LoVo (cell line): ENCODE results near the gene CPOX.
"Not testable (repeated sequence)": the region's sequence is repeated elsewhere in the genome, so short reads cannot be mapped to it uniquely, and the experiment has no call there.

Experiments
- DNase-seq: peaks from one replicate; pipeline ENCODE4 v3.0.0-alpha.2; 2016; ENCODE audit warnings: low spot score

The CPOX gene

DNA sequence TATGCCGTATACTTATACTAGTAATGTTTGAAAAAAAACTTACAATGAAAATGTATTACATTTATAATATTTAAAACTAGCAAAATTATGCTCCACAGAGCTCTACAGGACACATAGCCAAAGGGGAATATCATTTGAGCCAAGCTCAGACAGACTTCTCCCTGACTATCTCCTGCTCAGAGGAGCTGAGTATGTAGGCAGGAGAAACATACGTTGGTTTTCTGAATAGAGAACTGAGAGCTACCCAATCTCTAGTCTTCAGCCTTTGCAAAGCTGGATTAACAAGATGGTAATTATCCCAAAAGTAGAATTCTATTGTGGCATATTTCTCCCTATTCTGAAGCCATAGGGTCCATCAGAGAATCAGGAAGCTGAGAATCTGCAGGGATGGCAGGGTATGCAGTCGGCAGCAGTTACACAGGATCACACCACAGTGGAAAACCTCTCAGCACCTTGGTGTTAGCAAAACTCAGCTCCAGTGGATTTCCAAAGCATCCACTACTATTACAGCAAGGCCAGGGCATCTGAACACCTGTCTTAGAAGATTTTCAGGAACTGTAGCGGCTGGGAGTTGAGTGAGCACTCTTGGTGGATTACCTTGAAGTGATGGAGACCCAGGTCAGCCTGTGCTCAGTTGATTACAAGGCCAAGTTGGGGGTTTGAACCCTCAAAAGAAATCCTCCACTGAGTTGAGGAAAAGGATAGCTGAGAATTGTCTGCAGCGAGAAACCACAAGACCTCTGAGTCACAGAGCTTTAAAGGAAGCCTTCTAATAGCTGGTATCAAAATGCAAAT is 31.5 kb downstream of the CPOX start:
- no peak for DNase-seq

- DNase-seq = no peak
These were observed 32.5 kb downstream of the CPOX start for GRCh38 chr3:98560911-98561310.

DNA sequence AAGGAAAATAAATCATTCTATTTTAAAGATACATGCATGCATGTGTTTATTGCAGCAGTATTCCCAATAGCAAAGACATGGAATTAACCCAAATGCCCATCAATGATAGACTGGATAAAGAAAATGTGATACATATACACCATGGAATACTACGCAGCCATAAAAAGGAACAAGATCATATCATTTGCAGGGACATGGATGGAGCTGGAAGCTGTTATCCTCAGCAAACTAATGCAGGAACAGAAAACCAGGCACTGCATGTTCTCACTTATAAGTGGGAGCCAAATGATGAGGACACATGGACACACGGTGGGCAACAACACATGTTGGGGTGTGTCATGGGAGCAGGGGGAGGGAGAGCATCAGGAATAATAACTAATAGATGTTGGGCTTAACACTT is 33.6 kb downstream of the CPOX start:
- not testable (repeated sequence) for DNase-seq

DNA sequence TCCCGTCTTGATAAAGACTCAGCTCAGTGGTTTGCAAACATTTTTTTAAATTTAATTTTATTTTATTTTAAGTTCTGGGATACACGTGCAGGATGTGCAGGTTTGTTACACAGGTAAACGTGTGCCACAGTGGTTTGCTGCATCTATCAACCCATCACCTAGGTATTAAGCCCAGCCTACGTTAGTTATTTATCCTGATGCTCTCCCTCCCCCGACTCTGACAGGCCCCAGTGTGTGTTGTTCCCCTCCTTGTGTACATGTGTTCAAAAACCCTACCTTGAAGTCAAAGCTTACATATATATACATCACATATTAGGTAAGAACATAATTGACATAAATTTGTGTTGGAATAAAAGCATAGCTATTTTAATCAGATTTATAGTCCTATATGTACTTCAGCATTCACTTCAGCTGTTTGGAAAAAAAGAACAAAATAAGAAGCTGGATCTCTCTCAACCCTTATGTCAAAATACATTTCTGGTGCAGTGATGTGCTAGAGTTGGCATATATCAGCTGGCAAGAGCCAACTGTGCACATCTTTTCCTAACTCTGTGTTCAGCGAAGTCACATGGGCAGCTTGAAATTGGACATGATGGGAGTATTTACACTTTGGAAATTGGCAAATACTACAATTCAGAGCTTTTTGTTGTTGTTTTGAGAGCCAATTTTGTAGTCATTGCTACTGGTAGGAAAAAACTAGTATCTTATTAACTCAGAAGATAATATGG is 35.1 kb downstream of the CPOX start:
- DNase-seq = no peak

DNA sequence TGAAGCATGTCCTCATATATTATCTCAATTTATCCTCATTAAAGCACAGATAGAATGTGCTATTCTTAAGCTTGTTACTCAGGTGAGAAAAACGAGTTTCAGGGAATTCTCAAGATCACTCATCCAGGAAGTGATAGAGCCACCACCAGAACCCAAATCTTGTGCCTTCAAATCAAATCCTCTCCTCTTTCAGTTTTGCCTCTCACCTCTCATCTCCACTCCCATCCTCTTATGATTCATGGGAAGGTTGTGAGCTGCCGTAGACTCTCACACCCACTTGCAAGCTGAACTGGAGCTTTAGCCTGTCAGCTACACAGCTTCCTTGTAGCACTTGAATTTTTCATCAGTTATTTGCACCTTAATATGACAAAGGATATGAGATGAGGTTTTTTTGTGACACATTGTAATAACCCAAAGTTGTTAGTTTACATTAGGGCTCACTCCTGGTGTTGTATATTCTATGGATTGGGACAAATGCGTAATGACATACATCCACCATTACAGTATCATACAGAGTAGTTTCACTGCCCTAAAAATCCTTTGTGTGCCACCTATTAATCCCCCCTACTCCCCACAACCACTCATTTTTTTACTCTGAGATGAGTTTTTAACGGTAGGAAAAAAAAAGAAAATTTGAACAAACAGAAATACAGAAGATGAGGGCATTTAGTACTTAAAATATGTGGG is 35.9 kb downstream of the CPOX start:
- no peak for DNase-seq

DNA sequence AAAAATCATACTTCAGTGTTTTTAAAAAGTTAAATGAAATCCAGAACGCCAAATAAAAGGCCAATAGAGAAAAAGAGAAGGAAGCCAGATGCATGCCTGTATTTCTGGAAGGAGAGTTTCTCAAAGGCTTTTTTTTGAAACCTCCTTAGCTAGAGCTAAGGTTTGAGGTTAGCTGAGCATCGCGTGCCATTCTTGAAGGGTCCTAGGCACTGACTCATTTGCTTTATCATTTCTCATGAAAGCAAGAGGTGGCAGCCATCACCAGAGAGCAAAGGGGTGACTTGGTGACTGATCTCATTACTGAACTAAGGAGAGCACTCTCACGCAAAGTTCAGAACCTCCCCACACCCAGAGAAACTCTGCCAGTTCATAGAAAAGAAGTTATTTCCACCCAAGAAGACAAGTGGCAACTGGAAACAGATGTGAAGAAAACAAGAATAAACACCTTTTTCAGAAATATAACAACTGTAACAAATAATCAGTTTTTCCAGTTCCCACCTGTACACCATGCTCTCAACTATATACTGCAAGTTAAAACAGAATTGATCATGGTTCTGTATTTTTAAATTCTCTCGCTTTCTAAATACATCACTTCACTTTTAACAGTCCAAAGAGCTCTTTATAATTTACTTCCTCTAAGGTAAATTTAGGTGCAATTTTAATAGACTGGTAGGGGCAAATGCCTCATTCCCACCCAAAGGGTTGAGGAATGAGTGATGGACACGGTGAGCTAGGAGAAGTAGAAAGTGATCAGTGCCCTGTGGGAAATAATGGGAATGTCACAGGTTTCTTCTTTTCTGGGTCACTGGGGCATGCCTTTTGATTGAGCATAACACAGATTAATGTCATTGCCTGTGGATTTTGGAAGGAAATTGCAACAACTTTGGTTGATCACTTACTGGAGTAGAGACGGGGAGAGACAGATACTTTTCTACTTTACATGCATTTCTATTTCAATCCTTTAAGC is 37.0 kb downstream of the CPOX start:
- DNase-seq = no peak

DNA sequence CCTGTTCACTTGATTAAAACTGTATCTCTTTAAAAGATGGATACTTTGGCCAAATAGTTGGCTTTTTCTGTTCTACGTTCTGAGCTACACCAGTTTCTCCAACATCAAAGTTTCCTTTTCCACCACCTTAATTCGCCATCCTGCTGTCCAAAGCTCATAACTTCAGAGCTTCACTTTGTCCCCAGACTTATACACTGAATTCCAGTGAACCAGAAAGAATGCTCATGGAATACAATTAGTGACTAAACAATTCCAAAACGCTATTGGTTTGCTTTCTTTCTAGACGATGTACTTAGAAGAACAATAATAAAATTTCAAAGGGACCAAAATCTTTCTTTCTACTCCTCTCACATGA is 38.4 kb downstream of the CPOX start:
- no peak for DNase-seq

DNA sequence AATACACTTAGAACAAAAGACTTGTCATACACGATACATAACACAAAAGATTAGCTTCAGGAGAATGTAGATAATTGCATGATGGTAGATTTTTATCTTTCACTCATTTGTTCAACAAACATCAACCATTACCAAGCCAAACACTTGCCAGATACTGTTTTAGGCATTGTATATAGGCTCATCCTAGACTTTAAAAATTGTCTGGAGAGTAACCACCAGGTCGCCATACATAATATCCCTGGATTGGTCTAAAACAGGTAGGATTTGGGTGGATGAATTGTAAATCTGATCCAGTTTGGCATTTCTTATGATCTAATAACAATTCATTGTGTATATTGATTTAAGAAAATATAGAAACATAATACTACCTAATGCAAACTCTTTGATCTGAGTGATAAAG is 38.8 kb downstream of the CPOX start:
- DNase-seq = no peak

DNA sequence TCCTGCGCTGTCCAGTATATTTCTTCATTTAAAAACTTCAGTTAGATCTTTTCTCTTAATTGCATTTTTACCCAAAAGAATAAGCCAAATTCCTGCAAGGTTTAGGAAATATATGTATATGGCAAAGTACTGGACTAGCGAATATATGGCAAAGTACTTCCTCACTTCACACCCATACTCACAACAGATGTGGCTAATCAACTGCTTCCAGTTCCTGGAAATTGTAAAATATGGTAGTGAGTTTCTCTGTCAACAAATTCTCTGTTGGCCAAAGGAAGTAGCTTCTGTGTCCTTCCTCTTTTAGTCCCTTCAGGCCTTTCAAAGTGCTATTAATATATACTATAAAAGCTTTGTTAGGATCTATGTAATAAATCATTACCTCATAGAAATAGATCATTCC is 39.7 kb downstream of the CPOX start:
- no peak for DNase-seq

DNA sequence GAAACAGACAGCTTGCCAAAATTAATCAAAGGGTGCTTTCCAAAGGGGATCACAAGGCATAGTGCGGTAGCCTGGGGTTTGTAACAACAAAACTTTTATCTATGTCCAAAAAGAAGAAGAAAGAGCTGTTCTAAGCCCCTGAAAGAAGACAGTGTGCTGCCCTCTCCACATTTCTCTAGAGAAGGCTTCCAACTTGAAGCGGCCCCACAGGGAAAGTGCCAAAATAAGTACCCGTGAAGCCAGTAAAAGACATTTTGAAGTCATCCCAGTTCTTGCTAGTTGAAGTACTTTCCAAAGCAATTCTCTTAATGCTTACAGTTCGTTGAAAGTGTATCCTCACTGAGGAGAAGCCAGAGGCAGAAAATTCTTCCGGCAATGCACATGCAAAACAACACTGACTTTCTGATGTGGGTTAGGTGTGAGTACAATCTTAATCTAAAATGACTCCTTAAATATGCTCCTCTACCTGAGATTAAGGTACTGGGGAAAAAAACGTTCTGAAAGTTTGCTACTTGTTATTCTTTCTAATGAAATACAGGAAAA is 40.3 kb downstream of the CPOX start:
- no peak for DNase-seq

DNA sequence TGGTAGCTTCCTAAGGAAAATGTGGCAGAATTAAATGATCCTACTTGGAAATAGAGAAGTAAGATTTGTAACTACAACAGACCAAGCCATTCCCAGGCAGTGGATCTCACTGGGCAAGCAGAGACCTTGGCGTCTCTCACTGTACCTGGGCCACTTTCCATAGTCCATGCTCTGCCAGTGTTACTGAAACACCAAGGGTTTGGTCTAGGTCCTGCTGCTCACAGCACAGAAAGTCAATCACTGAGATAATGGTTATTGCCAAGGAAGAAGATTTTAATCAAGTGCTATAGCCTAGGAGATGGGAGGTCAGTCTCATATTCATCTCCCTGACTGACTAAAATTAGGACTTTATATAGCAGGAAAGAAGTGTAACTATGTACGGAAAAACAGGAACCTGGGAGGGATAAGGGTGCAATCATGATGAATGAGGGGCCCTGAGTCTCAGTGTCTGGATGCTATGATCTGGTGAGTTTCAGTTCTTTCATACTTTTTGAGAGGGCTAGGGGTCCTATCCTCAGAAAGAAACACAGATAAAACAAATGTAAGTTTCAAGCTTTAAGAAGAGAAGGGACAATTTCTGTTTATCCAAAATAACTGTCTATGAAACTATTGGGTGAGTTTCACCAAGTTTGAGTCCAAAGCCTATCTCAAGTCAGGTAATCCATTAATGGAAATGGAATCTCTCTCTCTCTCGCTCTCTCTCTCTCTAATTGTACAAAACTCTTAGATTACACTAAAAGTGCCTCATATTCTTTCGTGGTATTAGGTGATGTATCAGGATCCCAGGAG is 41.0 kb downstream of the CPOX start:
- no peak for DNase-seq

DNA sequence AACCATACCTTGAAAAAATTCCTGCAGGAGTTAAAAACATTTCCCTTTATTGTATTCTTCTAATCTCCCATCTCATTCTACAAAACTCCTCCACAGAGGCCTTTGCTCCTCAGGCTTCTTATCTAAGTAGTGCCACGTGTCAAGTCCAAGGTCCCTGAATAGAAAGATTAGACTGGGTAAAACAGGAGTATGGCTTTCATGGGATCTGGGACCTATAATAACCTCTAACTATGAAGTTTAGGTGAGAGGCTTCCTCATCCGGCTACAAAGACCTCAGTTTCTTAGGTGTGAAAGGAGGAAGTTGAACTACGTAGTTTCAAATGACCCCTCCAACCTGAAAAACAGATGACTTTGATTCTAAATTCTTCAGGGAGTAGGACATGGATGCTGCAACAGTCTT is 41.7 kb downstream of the CPOX start:
- no peak for DNase-seq

DNA sequence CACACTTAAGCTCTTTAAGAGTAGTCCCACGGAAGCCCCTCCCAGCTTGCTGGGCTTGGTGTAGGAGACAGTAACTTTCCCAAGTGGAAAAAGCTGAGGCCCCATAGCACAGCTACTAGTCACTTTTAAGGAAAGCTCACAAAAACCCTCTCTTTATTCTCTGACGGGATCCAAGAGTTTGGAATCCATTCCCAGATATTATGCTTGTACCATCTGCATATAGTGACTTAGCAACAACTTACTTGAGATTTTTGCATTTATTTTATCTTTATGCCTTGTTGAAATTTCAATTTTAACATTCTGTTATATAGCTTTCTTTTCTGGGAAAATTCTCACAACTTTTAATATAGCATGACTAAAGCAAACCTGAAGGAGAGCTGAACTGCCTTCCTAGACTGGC is 42.2 kb downstream of the CPOX start:
- DNase-seq = no peak

DNA sequence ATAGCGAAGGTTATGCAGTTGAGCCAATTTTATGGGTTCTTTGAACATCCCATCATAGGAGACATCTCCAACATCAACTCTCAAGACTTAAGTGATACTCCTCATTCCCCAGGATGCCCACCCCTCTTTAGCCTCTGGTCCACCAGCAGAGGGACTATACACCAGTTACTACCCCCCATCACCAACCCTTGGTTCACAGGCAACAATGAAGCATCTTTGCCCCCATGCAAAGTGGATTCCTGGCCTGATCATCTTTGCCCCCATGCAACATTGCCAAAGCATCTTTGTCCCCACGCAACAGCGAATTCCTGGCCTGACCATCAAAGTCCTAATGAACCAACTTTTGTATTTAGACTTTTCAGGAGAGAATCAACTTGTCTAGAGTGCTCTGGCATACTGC is 42.6 kb downstream of the CPOX start:
- DNase-seq = no peak

- no peak for DNase-seq
These were observed 44.9 kb downstream of the CPOX start for GRCh38 chr3:98548544-98548943.

- DNase-seq = no peak
These were observed 47.5 kb downstream of the CPOX start for GRCh38 chr3:98545940-98546339.

DNA sequence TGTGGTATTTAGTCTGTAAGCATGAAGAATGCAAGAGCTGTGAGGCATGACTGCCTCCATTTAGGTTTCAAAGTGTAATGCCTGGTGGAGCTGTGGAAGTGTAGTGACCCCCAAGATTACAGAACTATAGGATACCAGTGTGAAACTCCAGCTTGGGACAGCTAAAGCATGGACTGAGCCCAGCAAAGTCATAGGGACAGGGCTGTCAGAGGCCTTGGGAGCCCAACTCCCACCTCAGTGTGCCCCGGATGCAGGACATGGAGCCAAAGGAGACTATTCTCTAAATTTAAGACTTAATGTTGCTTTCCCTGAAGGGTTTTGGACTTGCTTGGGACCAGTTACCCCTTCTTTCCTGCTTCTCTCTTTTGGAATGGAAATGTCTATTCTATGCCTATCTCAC is 50.8 kb downstream of the CPOX start:
- DNase-seq = no peak

DNA sequence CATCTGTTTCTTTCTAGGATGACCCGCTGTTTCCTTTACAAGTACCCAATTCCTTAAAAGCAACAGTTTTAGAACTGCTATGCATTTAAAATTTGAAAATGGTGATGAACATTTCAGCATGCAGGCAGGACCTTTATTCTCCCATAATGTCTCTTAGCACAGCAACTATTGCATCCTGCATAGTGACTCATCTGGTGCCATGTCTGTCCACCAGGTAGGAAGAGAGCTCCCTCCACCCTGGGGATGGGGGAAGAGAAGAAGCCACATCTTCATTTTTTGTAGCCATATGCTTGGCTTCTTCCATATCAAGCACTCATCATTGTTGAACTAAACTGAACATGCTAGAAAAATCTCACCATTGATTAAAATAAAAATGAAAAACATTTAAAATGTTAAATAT is 51.7 kb downstream of the CPOX start:
- DNase-seq = no peak

GRCh38 chr3:98540346-98540745 is 53.1 kb downstream of the CPOX start:
- DNase-seq = no peak

DNA sequence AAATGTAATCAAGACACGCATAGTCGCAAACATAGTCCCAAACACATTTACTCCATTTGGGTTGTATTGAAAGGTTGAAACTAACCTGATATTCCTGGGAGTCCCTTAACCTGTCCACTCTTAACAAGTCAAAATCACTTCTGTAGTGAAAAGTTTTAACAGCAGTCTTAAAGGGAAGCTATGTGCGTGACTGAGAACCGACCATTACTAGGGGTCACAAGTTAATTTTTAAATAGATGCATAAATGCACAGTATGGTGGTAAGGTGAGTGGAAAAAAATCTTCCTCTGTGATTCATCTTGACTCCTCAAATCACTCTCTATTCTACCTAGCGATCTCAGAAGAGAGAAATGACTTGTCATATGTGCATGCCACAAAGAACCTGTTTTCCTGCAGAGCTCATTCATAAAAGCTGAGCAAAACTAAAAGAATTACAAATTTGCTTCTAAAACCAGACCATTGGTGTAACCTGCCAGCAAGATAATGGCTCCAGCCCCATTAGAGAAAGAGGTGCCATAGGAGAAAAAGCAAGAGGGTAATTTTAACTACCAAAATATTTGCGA is 56.9 kb downstream of the CPOX start:
- no peak for DNase-seq

DNA sequence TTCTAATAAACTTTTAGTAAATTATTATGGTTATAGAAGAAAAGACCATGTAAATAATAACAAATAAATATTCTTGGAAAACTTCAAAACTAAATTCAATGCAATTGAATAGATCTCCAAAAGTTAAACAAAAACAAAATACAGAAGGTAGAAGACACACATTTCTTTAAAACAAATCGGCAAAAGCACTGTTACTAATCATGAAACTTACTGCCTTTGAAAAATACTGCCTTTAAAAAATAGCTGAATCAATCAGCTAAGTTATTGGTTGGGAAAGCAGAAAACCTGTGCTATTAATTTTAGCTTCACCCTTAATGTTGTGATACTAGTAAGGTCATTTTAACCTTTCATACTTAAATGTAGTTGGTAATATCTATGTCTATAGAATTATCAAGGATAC is 58.7 kb downstream of the CPOX start:
- DNase-seq = no peak
